ENCODE data around the gene LRRC37A3.
"Not testable (repeated sequence)": the region's sequence is repeated elsewhere in the genome, so short reads cannot be mapped to it uniquely, and the experiment has no call there.

LRRC37A3 gene

DNA sequence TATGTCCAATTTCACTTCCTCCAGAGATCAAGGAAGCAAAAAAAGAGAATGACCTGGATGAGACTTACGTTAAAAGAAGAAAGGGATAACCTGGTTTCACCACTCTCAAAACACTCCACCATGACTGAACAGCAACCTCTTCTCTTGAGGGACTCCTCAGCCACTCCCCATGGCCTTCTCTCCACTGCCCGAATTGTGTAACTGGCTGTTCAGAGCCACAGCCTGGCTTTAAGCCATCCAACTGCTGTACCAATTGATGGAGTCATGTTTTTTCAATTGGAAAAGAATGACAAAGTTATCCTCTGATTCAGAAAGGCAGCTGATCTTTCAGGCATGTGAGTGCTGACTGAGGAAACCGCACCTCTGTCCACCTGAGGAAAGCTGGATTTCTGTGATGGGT, 85.2 kb downstream of the LRRC37A3 start:
- H3K27ac Mint-ChIP-seq = peak overlapping the region; percentile 31
- not testable (repeated sequence) for ATAC-seq (replicated peaks); H3K4me3 Mint-ChIP-seq; DNase-seq; H3K36me3 Mint-ChIP-seq; H3K27me3 Mint-ChIP-seq; H3K9me3 Mint-ChIP-seq
- peaks cover 29 to 49% of the 10 kb centered on the region in 2 donors for H3K4me1 Mint-ChIP-seq

DNA sequence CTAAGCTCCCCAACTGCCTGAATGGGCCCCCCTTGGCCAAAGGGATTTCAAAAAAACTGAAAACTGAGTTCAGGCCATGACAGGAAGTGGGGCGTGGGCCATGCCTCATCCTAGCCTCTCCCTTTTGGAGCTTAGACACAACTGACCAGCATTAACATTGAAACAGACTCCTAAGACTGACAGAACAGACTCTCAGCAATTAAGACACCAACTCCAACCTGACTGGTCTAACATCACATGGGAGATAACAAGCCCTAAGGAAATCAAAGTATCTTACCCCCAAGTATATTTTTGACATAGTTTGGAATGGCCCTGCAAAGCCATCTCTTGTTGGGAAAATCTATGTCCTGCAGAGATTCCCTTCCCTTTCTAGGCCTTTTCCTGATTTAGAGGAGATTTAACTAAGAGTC, 88.6 kb downstream of the LRRC37A3 start:
- not testable (repeated sequence) for H3K4me3 Mint-ChIP-seq; H3K36me3 Mint-ChIP-seq; H3K27ac Mint-ChIP-seq; DNase-seq; H3K27me3 Mint-ChIP-seq; ATAC-seq (replicated peaks); H3K9me3 Mint-ChIP-seq
- H3K4me1 Mint-ChIP-seq = peaks cover 19 to 35% of the 10 kb centered on the region in 2 donors

GRCh38 chr17:64829824-64830630, 89.3 kb downstream of the LRRC37A3 start:
- not testable (repeated sequence) for H3K27me3 Mint-ChIP-seq; H3K4me3 Mint-ChIP-seq; DNase-seq; ATAC-seq (replicated peaks); H3K9me3 Mint-ChIP-seq; H3K27ac Mint-ChIP-seq
- Mint-ChIP-seq H3K36me3 (peaks cover 7 to 11% of the 10 kb centered on the region in 2 donors), H3K4me1 (peaks cover 17 to 30% of the 10 kb centered on the region in 2 donors)

GRCh38 chr17:64829068-64829467, 90.2 kb downstream of the LRRC37A3 start:
- H3K9me3 Mint-ChIP-seq; H3K27me3 Mint-ChIP-seq; ATAC-seq (replicated peaks); DNase-seq; H3K4me3 Mint-ChIP-seq: not testable (repeated sequence)
- peak overlapping the region; percentile 56 for H3K27ac Mint-ChIP-seq
- H3K4me1 Mint-ChIP-seq = peaks cover 12 to 24% of the 10 kb centered on the region in 2 donors
- H3K36me3 Mint-ChIP-seq = peaks cover 11 to 18% of the 10 kb centered on the region in 2 donors

- not testable (repeated sequence) for H3K27ac Mint-ChIP-seq; H3K4me1 Mint-ChIP-seq; H3K27me3 Mint-ChIP-seq; DNase-seq; H3K9me3 Mint-ChIP-seq; H3K4me3 Mint-ChIP-seq; ATAC-seq (replicated peaks)
- peaks cover 28 to 32% of the 10 kb centered on the region in 2 donors for H3K36me3 Mint-ChIP-seq
Observed at GRCh38 chr17:64818904-64819303, 100.4 kb downstream of the LRRC37A3 start.

DNA sequence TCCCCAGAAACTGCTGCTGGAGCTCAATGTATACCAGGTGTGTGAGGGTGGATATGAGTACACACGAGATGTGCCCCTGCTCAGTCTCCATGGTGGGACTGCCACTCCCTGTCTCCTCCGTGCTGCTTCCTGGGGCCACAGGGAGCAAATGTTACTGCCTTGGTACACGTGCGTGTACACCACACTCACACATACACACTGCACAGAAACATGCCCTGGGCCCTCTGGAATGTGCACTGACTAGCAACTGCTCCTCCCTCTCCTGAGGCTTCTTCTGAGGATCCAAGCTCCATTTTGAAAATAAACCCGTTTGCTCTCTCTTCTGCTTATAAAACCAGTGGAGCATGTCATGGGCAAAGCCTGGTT, 103.5 kb downstream of the LRRC37A3 start:
- not testable (repeated sequence) for H3K27ac Mint-ChIP-seq; H3K9me3 Mint-ChIP-seq; H3K4me1 Mint-ChIP-seq; H3K4me3 Mint-ChIP-seq; DNase-seq; H3K27me3 Mint-ChIP-seq; ATAC-seq (replicated peaks)
- H3K36me3 Mint-ChIP-seq = peaks cover 20 to 21% of the 10 kb centered on the region in 2 donors

GRCh38 chr17:64814993-64815832, 104.1 kb downstream of the LRRC37A3 start:
- not testable (repeated sequence) for DNase-seq; H3K27ac Mint-ChIP-seq; H3K27me3 Mint-ChIP-seq; H3K4me1 Mint-ChIP-seq; H3K4me3 Mint-ChIP-seq; H3K9me3 Mint-ChIP-seq; ATAC-seq (replicated peaks)
- H3K36me3 Mint-ChIP-seq = peaks cover 18 to 19% of the 10 kb centered on the region in 2 donors

GRCh38 chr17:64808178-64808977, 110.9 kb downstream of the LRRC37A3 start:
- peaks cover 18 to 28% of the 10 kb centered on the region in 2 donors for H3K4me1 Mint-ChIP-seq
- H3K4me3 Mint-ChIP-seq = peak overlapping the region; percentile 30 to 41
- H3K9me3 Mint-ChIP-seq, H3K27me3 Mint-ChIP-seq: not testable (repeated sequence)
- peak; percentile 81 for DNase-seq
- peaks cover 10 to 17% of the 10 kb centered on the region in 2 donors for H3K36me3 Mint-ChIP-seq
- ATAC-seq (replicated peaks) = peak; percentile 98 to 99
- H3K27ac Mint-ChIP-seq = peak overlapping the region; percentile 79
